ENCODE data around the gene KCNA10. TPM values are rescaled to one million over a fixed set of nuclear protein-coding genes. Genes with fewer than 3 reads are reported as not detected.

Gene KCNA10
- total RNA-seq, 3 donors from 2014 or later = not detected

DNA sequence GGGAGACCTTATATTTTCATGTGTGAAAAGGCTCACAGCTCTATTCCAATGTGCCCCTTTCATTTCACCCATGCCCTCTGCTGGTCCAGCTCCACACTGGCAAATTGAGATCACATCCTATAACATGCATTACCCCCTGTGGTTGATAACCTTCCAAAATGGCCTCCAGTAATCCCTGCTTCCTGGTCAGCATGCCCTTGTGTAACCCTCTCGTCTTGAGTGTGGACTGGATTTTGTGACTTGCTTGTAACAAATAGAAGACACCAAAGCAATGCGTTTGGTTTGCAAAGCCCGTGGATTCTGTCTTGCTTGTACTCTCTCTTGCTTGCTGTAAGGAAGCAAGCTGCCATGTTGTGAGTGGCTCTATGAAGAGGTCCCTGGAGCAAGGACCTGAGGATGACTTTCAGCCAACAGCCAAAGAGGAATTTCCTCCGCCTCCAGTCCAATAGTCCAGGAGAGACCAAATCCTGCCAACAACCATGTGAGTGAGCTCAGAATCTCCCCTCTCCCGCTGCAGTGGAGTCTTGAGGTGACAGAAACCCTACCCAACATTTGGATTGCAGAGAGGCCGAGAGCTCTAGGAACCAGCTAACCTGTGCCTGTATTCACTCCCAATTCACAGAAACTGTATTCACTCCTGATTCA, 17.4 kb downstream of the KCNA10 start:
- TF ChIP-seq, protein P1, sequence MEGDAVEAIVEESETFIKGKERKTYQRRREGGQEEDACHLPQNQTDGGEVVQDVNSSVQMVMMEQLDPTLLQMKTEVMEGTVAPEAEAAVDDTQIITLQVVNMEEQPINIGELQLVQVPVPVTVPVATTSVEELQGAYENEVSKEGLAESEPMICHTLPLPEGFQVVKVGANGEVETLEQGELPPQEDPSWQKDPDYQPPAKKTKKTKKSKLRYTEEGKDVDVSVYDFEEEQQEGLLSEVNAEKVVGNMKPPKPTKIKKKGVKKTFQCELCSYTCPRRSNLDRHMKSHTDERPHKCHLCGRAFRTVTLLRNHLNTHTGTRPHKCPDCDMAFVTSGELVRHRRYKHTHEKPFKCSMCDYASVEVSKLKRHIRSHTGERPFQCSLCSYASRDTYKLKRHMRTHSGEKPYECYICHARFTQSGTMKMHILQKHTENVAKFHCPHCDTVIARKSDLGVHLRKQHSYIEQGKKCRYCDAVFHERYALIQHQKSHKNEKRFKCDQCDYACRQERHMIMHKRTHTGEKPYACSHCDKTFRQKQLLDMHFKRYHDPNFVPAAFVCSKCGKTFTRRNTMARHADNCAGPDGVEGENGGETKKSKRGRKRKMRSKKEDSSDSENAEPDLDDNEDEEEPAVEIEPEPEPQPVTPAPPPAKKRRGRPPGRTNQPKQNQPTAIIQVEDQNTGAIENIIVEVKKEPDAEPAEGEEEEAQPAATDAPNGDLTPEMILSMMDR (IDR thresholded peaks at IDR 0.05) = no peak
- TF ChIP-seq POLR2A (IDR thresholded peaks at IDR 0.05) (no peak), POLR2AphosphoS5 (IDR thresholded peaks at IDR 0.05) (no peak)
- no peak for DNase-seq (ENCODE audit: low spot score in 2 of 2)
- intact Hi-C loops (cut with DNase I; ENCODE audit: low total_unique reads) = no loop called here
- no peaks in the 10 kb centered on the region for H3K27me3 ChIP-seq
- H3K27ac ChIP-seq = no peak overlapping the region
- H3K4me3 ChIP-seq = no peak overlapping the region
- no peaks in the 10 kb centered on the region for H3K36me3 ChIP-seq
- no peaks in the 10 kb centered on the region for H3K9me3 ChIP-seq
- no peaks in the 10 kb centered on the region for H3K4me1 ChIP-seq

DNA sequence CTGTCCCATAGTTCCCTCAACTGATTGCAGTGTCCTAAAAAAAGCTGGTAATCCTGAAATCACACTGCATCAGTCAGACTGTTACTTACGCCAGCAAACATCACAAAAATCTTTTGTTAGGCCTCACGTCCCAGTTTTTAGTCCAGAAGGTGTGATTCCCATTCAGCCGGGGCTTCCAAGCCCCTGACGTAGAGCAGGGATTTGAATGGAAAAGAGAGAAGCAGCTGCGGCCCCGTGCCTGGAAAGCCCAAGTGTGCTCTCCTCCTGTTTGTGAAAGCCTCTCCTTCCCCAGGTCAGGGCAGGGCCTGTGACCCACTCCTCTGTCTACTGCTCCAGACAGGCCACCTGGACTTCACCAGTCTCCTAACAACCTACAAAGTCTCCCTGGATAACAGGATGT, 20.7 kb downstream of the KCNA10 start:
- Histone ChIP-seq H3K9me3 (no peaks in the 10 kb centered on the region), H3K36me3 (no peaks in the 10 kb centered on the region), H3K4me1 (no peaks in the 10 kb centered on the region), H3K27ac (no peak overlapping the region), H3K4me3 (no peak overlapping the region), H3K27me3 (no peaks in the 10 kb centered on the region)
- DNase-seq (ENCODE audit: low spot score in 2 of 2) = no peak
- TF ChIP-seq, protein P1 (IDR thresholded peaks at IDR 0.05) = no peak
- TF ChIP-seq POLR2A (IDR thresholded peaks at IDR 0.05) = no peak
- TF ChIP-seq POLR2AphosphoS5 (IDR thresholded peaks at IDR 0.05) = no peak
- intact Hi-C loops (cut with DNase I; ENCODE audit: low total_unique reads) = no loop called here

DNA sequence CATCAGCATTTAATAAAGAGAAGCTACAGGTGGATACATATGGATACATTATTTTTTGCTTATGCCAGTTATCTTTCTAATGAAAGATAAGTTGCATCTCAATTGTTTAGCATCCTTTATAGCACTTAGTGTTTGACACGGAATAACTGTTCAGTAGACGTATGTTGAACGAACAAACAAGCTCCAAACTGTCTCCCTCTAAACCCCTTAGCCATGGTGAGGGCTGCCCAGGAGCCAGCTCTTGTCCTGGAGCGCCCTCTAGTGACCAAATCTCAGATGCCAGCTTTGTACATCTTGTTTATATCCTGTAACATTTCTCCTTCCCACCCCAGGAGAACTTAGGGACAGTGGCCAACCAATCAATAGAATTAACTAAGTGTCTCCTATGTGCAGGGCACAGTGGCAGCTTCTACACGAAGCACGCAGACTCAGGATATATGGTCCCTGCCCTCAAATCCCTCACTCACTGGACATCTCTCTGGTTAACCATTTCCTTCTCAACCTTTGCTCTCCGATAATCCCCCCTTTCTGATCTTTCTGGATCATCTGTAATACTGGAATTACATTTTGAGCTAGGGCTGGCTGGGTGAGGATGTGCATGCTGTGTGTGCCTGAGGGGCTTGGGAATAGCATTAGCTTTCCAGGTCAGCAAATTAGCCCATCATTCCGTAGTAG, 22.9 kb downstream of the KCNA10 start:
- no peaks in the 10 kb centered on the region for H3K27me3 ChIP-seq
- no peak overlapping the region for H3K4me3 ChIP-seq
- no peak overlapping the region for H3K27ac ChIP-seq
- H3K9me3 ChIP-seq = no peaks in the 10 kb centered on the region
- H3K36me3 ChIP-seq = no peaks in the 10 kb centered on the region
- intact Hi-C loops (cut with DNase I; ENCODE audit: low total_unique reads) = no loop called here
- no peaks in the 10 kb centered on the region for H3K4me1 ChIP-seq
- TF ChIP-seq, protein P1 (IDR thresholded peaks at IDR 0.05) = peak in 2 of 3 donors; percentile 69 to 79
- no peak for TF ChIP-seq POLR2AphosphoS5 (IDR thresholded peaks at IDR 0.05)
- DNase-seq (ENCODE audit: low spot score in 2 of 2) = peak; percentile 48 to 72

DNA sequence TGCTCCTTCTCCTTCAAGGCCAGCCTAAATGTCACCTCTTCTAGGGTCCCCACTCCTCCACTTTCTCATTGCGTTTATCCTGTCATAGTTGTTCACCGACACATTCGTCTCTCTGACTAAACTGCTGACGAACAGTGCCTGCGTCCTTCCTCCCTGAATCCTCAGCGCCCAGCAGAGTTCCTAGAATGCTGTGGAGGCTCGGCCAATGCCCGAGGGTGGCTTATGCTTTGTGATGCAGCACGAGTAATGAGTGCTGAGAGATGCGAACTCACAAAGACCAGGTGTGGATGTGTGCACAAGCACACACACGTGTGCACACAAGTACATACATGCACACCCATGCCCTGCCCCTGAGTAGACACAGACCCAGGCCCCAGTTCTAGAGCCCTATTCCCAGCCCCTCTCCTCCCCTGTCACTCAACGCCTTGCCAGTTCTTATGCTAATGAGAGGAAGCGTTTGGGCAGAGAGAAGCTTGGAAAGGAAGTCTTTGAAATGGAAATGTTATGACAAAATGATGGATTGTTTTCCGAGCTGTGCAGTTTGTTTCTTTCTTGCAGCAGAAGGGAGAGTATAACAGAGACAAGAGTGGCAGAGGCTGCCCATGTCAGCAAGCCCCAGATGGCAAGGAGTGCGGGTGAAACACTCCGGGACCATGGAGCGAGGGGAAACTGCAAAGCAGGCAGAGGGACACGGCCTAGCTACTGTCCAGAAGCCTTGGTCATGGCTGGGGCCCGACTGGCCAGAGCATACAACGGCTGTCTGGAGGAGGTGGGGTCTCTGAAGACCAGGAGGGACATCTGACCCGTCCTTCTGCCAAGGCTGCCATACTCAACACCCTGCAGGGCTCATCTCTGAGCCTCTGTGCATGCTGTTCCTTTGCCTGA, 24.2 kb downstream of the KCNA10 start:
- Histone ChIP-seq H3K4me3 (no peak overlapping the region), H3K27me3 (no peaks in the 10 kb centered on the region), H3K4me1 (no peaks in the 10 kb centered on the region), H3K36me3 (no peaks in the 10 kb centered on the region), H3K27ac (no peak overlapping the region), H3K9me3 (no peaks in the 10 kb centered on the region)
- no peak for TF ChIP-seq POLR2A (IDR thresholded peaks at IDR 0.05)
- TF ChIP-seq POLR2AphosphoS5 (IDR thresholded peaks at IDR 0.05) = no peak
- TF ChIP-seq, protein P1 (IDR thresholded peaks at IDR 0.05) = no peak
- DNase-seq (ENCODE audit: low spot score in 2 of 2) = no peak
- intact Hi-C loops (cut with DNase I; ENCODE audit: low total_unique reads) = no loop called here

DNA sequence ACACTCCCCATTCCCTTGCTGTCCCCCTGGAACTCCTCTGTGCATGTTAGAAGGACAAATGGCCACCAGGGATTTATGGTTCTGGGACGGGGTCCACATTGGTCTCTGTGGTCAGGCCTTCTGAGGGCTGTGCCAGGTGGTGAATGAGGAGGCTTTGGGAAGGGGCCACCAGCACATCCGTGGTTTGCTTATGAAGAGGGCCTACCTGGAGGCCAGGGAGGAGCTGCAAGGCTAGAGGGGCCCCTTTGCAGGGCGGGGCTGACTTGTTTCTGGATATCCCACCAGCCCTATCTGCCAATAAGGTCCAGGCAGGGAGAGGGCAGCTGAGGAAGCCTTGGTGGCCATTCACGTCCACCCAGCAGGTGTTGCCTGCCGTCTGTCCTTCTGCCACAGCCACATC, 24.9 kb downstream of the KCNA10 start:
- Histone ChIP-seq H3K9me3 (no peaks in the 10 kb centered on the region), H3K36me3 (no peaks in the 10 kb centered on the region), H3K4me1 (no peaks in the 10 kb centered on the region), H3K27me3 (no peaks in the 10 kb centered on the region), H3K27ac (no peak overlapping the region), H3K4me3 (no peak overlapping the region)
- TF ChIP-seq POLR2A (IDR thresholded peaks at IDR 0.05) = no peak
- TF ChIP-seq, protein P1 (IDR thresholded peaks at IDR 0.05) = no peak
- TF ChIP-seq POLR2AphosphoS5 (IDR thresholded peaks at IDR 0.05) = no peak
- DNase-seq (ENCODE audit: low spot score in 2 of 2) = no peak
- intact Hi-C loops (cut with DNase I; ENCODE audit: low total_unique reads) = no loop called here
